B cell (primary cell): ENCODE results near the gene ADAMTSL1. TPM values are rescaled to one million over a fixed set of nuclear protein-coding genes. Genes with fewer than 3 reads are reported as not detected.

Source experiments
- ATAC-seq: fragments of 200-7000 bp; cut with Tn5 transposase; one replicate; pipeline ENCODE4 v1.10.0; 2021; ENCODE audit warnings: low read depth, mild to moderate bottlenecking, moderate number of reproducible peaks, moderate library complexity
- CTCF ChIA-PET: fragments of 350-600 bp; sonication (Branson Sonifier 250); formaldehyde crosslinking; loops from one replicate; lab custom pipeline; 2021; ENCODE audit warnings: antibody characterized with exemption, inconsistent platforms; lab: Charles Lee
- POLR2A ChIA-PET: fragments of 350-600 bp; sonication (Branson Sonifier 250); formaldehyde crosslinking; loops from one replicate; lab custom pipeline; 2021; ENCODE audit warnings: antibody characterized with exemption; lab: Charles Lee
- DNase-seq: peaks from one replicate; pipeline ENCODE4 v3.0.0; 2013
- H2AFZ ChIP-seq: 2 replicates; pipeline ENCODE4 v1.6.1; 2012; ENCODE audit warnings: mild to moderate bottlenecking, low read depth, low read length; ENCODE audit not compliant: insufficient read depth, poor library complexity, severe bottlenecking
- H3K27ac ChIP-seq, 2 donors: 1 replicate in 1 of 2; 2 replicates in 1 of 2; pipeline ENCODE4 v1.5.1; 2012 to 2013; ENCODE audit warnings: low read length in 2 of 2, mild to moderate bottlenecking in 2 of 2, moderate library complexity in 1 of 2
- H3K27me3 ChIP-seq, 4 experiments: fragments of 200-600 bp in 1 of 4; sonication (generic) in 1 of 4; replicated peaks in 1 of 4; 1 replicate in 2 of 4; 2 replicates in 2 of 4; pipeline versions ENCODE4 v1.6.1 to v1.7.0; 2013 to 2016; ENCODE audit warnings: low read length in 3 of 4, mild to moderate bottlenecking in 2 of 4, mixed read lengths in 1 of 4, moderate library complexity in 1 of 4; ENCODE audit not compliant: insufficient read depth in 4 of 4, control insufficient read depth in 3 of 4; ENCODE audit errors: control extremely low read depth in 1 of 4
- H3K36me3 ChIP-seq, 2 experiments: replicated peaks in 1 of 2; 1 replicate in 1 of 2; 2 replicates in 1 of 2; pipeline versions ENCODE4 v1.6.1 to v1.7.1; 2013; ENCODE audit warnings: low read length in 1 of 2; ENCODE audit not compliant: insufficient read depth in 2 of 2, control insufficient read depth in 1 of 2; ENCODE audit errors: control extremely low read depth in 1 of 2, extremely low read depth in 1 of 2
- H3K4me1 ChIP-seq, 2 donors: fragments of 200-600 bp in 1 of 2; sonication (generic) in 1 of 2; 1 replicate in 1 of 2; 2 replicates in 1 of 2; pipeline versions ENCODE4 v1.5.1 to v1.6.1; 2013 to 2017; ENCODE audit warnings: low read length in 2 of 2; ENCODE audit not compliant: control insufficient read depth in 2 of 2, insufficient read depth in 2 of 2
- H3K4me2 ChIP-seq: replicated peaks from 2 replicates; pipeline ENCODE3; 2012; ENCODE audit warnings: mild to moderate bottlenecking, low read depth, low read length; ENCODE audit not compliant: poor library complexity, severe bottlenecking
- H3K4me3 ChIP-seq, 5 experiments: fragments of 200-600 bp in 1 of 5; sonication (generic) in 1 of 5; 1 replicate in 3 of 5; 2 replicates in 2 of 5; pipeline versions ENCODE4 v1.5.1 to v1.7.0; 2011 to 2016; ENCODE audit warnings: low read length in 4 of 5, mild to moderate bottlenecking in 4 of 5, low read depth in 2 of 5, control low read depth in 1 of 5, moderate library complexity in 1 of 5; ENCODE audit not compliant: insufficient read depth in 1 of 5; ENCODE audit errors: control extremely low read depth in 1 of 5, extremely low read depth in 1 of 5
- H3K79me2 ChIP-seq: fragments of 200-600 bp; sonication (generic); one replicate; pipeline ENCODE4 v1.6.0; 2016; ENCODE audit warnings: low read length; ENCODE audit not compliant: control insufficient read depth, insufficient read depth
- H3K9ac ChIP-seq: fragments of 200-600 bp; sonication (generic); 2 replicates; pipeline ENCODE4 v1.6.1; 2017; ENCODE audit warnings: mild to moderate bottlenecking, low read length, moderate library complexity
- H3K9me3 ChIP-seq, 3 donors: one replicate each; pipeline versions ENCODE4 v1.6.1 to v1.7.1; 2013; ENCODE audit warnings: low read length in 2 of 3; ENCODE audit not compliant: control insufficient read depth in 2 of 3, insufficient read depth in 1 of 3; ENCODE audit errors: control extremely low read depth in 1 of 3
- H4K20me1 ChIP-seq: 2 replicates; pipeline ENCODE4 v1.6.0; 2012; ENCODE audit warnings: mild to moderate bottlenecking, low read length; ENCODE audit not compliant: insufficient read depth, control insufficient read depth, poor library complexity, severe bottlenecking
- H3K27ac Mint-ChIP-seq: one replicate; pipeline ENCODE4 v1.8.0; 2021; ENCODE audit warnings: mixed read lengths
- H3K27me3 Mint-ChIP-seq: one replicate; pipeline ENCODE4 v1.8.0; 2021; ENCODE audit warnings: mixed read lengths
- H3K4me1 Mint-ChIP-seq: one replicate; pipeline ENCODE4 v1.8.0; 2021; ENCODE audit warnings: mixed read lengths
- H3K4me3 Mint-ChIP-seq: one replicate; pipeline ENCODE4 v1.8.0; 2021; ENCODE audit warnings: mixed read lengths
- H3K9me3 Mint-ChIP-seq: one replicate; pipeline ENCODE4 v1.8.0; 2022; ENCODE audit warnings: mixed read lengths; ENCODE audit not compliant: insufficient read depth
- CTCF ChIP-seq: fragments of 200-600 bp; IDR thresholded peaks from one replicate; pipeline ENCODE4 v1.8.0; 2022; ENCODE audit warnings: antibody characterized with exemption, mild to moderate bottlenecking
- EZH2 ChIP-seq: IDR thresholded peaks from 2 replicates; pipeline ENCODE4 v1.6.1; 2012; ENCODE audit warnings: borderline replicate concordance, low read depth, mild to moderate bottlenecking, moderate library complexity, low read length; ENCODE audit not compliant: insufficient read depth, poor library complexity, severe bottlenecking
- WGBS: methylation state at CpG from one replicate; pipeline ENCODE4 v1.1.5; 2013; ENCODE audit warnings: missing lambda C conversion rate; ENCODE audit not compliant: insufficient coverage; 5-methylcytosine and 5-hydroxymethylcytosine counted together
- intact Hi-C: fragments of 100-400 bp; cut with micrococcal nuclease; formaldehyde crosslinking; loops from one replicate; pipeline ENCODE4 v1.10.0; 2022
- polyA plus RNA-seq: library from polyadenylated mRNA; depleted of rRNA; stranded (reverse); fragments of >200 nt; gene quantifications from 2 replicates; pipeline ENCODE4 v1.2.3, GENCODE V29; 2012
- total RNA-seq, 2 donors: library from RNA; stranded (reverse); fragments of 120-200 nt in 1 of 2; gene quantifications; 1 replicate in 1 of 2; 2 replicates in 1 of 2; pipeline versions ENCODE4 v1.2.3 to v1.2.4, GENCODE V29; 2013 to 2022

Gene ADAMTSL1
- total and polyA plus RNA-seq, 2 donors (not counting 1 experiment from before 2014, with no cell fraction given) = not detected

DNA sequence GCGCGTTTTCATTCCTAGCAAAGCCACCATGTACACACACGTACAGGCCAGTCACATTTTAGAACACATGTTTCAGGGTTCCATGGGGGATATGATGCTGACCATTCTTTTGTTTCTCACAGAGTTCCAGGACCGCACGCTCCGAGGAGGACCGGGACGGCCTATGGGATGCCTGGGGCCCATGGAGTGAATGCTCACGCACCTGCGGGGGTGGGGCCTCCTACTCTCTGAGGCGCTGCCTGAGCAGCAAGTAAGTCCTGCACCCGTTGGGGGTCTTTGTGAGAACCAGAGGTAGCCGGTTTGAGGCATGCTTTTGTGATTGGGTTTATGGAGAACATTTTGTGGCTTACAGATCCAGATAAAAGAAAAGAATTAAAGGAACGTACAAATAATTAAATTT is 30.8 kb downstream of the ADAMTSL1 start:
- TF ChIP-seq EZH2 = no peak
- no peak for TF ChIP-seq CTCF
- no peaks in the 10 kb centered on the region for H3K27me3 ChIP-seq
- H3K4me1 ChIP-seq = no peaks in the 10 kb centered on the region
- no peak overlapping the region for H3K4me2 ChIP-seq
- no peaks in the 10 kb centered on the region for H3K79me2 ChIP-seq
- no peak for DNase-seq
- H3K9ac ChIP-seq = no peak overlapping the region
- no peak overlapping the region for H3K4me3 Mint-ChIP-seq
- no peak overlapping the region for H3K4me3 ChIP-seq
- peaks cover 0 to 3% (median 0%) of the 10 kb centered on the region in 3 donors for H3K9me3 ChIP-seq
- H3K27ac ChIP-seq = no peak overlapping the region
- no peaks in the 10 kb centered on the region for H3K27me3 Mint-ChIP-seq
- intact Hi-C loops = no loop called here
- no peak for ATAC-seq
- no peaks in the 10 kb centered on the region for H4K20me1 ChIP-seq
- H3K36me3 ChIP-seq = no peaks in the 10 kb centered on the region
- H2AFZ ChIP-seq = no peak overlapping the region
- H3K27ac Mint-ChIP-seq = no peak overlapping the region
- 87% methylated on average over 10 of the region's 14 CpGs for WGBS
- POLR2A ChIA-PET = no interaction called here
- CTCF ChIA-PET = no interaction called here
- H3K4me1 Mint-ChIP-seq = no peaks in the 10 kb centered on the region
- H3K9me3 Mint-ChIP-seq = no peaks in the 10 kb centered on the region

- H3K36me3 ChIP-seq = no peaks in the 10 kb centered on the region
- Mint-ChIP-seq H3K4me1 (no peaks in the 10 kb centered on the region), H3K27ac (no peak overlapping the region), H3K9me3 (no peaks in the 10 kb centered on the region), H3K27me3 (no peaks in the 10 kb centered on the region), H3K4me3 (no peak overlapping the region)
- H3K4me3 ChIP-seq = no peak overlapping the region
- peaks cover 0 to 3% (median 0%) of the 10 kb centered on the region in 3 donors for H3K9me3 ChIP-seq
- H3K4me1 ChIP-seq = no peaks in the 10 kb centered on the region
- H3K27me3 ChIP-seq = no peaks in the 10 kb centered on the region
- no peak overlapping the region for H3K9ac ChIP-seq
- no peak overlapping the region for H2AFZ ChIP-seq
- no peak for ATAC-seq
- no peak overlapping the region for H3K27ac ChIP-seq
- ChIA-PET POLR2A (no interaction called here), CTCF (no interaction called here)
- no peaks in the 10 kb centered on the region for H4K20me1 ChIP-seq
- intact Hi-C loops = no loop called here
- H3K4me2 ChIP-seq = no peak overlapping the region
- WGBS = no CpG with 5 or more reads among the region's 1 CpG
- no peak for TF ChIP-seq CTCF
- no peak for TF ChIP-seq EZH2
- no peaks in the 10 kb centered on the region for H3K79me2 ChIP-seq
- no peak for DNase-seq
These were observed 33.2 kb downstream of the ADAMTSL1 start for GRCh38 chr9:18507151-18507550.
